GM12864 (cell line): ENCODE measurements around the gene CALHM4.

ENCODE experiments used
- DNase-seq: peaks from one replicate; pipeline ENCODE4 v3.0.0-alpha.2; 2011; ENCODE audit warnings: low read depth
- H3K4me3 ChIP-seq: 2 replicates; pipeline ENCODE4 v1.5.1; 2011; ENCODE audit warnings: mild to moderate bottlenecking, low read depth, low read length, control low read depth
- CTCF ChIP-seq: IDR thresholded peaks from 2 replicates; pipeline ENCODE4 v1.5.1; 2011; ENCODE audit warnings: low read depth, mild to moderate bottlenecking, moderate library complexity, low read length, control low read depth, inconsistent platforms; ENCODE audit errors: missing control alignments

CALHM4 gene

GRCh38 chr6:116528133-116528532, 25.4 kb upstream of the CALHM4 start:
- TF ChIP-seq CTCF: no peak
- no peak for DNase-seq

GRCh38 chr6:116528780-116529179, 24.8 kb upstream of the CALHM4 start:
- DNase-seq: no peak
- TF ChIP-seq CTCF: no peak
- H3K4me3 ChIP-seq: no peak overlapping the region

More at GRCh38 chr6:116528133-116528532, 25.4 kb upstream of the CALHM4 start:
- no peak overlapping the region for H3K4me3 ChIP-seq

DNA sequence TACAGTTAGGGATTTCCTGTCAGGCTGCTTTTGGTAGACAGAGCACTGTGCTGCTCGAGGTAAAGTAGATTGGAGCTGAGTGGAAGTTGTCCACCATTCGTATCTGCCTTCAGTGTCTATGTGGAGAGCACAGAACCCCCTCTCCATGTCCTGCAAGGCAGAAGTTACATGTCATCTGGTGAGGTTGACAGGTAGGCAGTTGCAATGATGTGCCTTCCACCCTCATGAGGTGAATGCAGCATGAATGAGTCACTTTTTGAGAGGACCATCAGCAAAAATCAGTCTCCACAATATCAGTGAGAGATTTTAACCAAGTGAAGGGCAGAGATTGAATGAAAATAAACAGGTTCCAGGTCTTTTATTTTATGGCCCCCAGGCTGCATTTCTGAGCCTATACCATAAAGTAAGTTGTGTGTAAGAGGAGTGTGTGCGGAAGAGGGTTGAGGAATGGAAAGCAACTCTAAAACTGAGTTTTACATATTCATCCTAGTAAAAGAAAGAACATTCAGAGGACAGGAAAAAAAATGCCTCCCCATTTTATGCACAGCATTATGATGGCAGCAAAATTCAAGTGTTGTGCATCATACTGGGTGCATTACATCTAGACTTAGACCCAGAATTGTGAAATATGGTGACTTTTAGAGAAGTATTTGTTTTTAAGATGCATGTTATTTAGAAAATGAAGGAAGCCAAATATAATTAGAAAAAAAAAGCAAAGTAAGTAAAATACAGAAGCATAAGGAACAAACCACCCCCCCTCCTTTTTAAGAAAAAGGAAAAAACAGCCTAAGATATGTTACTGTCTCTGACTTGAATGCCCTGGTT, 23.9 kb upstream of the CALHM4 start:
- H3K4me3 ChIP-seq: no peak overlapping the region
- no peak for DNase-seq
- TF ChIP-seq CTCF: no peak

- no peak overlapping the region for H3K4me3 ChIP-seq
- TF ChIP-seq CTCF: no peak
- DNase-seq: no peak
These were observed 23.1 kb upstream of the CALHM4 start for GRCh38 chr6:116530436-116530835.

- peak; percentile 44 for DNase-seq
- TF ChIP-seq CTCF: peak; percentile 76
- H3K4me3 ChIP-seq: no peak overlapping the region
These were observed 21.6 kb upstream of the CALHM4 start for GRCh38 chr6:116531675-116532570.

GRCh38 chr6:116533233-116533957, 20.2 kb upstream of the CALHM4 start:
- DNase-seq: no peak
- no peak overlapping the region for H3K4me3 ChIP-seq
- TF ChIP-seq CTCF: no peak
